A673 (cell line): Measurements from ENCODE around the gene SCD5. TPM values are rescaled to one million over a fixed set of nuclear protein-coding genes. Genes with fewer than 3 reads are reported as not detected.

Source experiments
- BruUV-seq: library from RNA; stranded (reverse); fragments of 400-500 nt; replicated peaks from 2 replicates; lab custom pipeline; 2021; lab: Mats Ljungman, UMichigan
- CTCF ChIA-PET: fragments of 300-600 bp; sonication (Branson Sonifier 250); formaldehyde crosslinking; loops from one replicate; lab custom pipeline; 2022; ENCODE audit warnings: antibody characterized with exemption; lab: Charles Lee
- POLR2A ChIA-PET: fragments of 300-600 bp; sonication (Branson Sonifier 250); formaldehyde crosslinking; loops from one replicate; lab custom pipeline; 2022; ENCODE audit warnings: antibody characterized with exemption; ENCODE audit not compliant: low non-redundant PET; lab: Charles Lee
- DNase-seq: peaks from one replicate; pipeline ENCODE4 v3.0.0-alpha.2; 2015; ENCODE audit warnings: low spot score
- H3K27ac ChIP-seq: fragments of 200-600 bp; sonication (generic); 2 replicates; pipeline ENCODE4 v1.5.1; 2016; ENCODE audit warnings: mixed run types, low read depth, mild to moderate bottlenecking, mixed read lengths, antibody characterized with exemption, low read length; ENCODE audit not compliant: poor library complexity, severe bottlenecking
- H3K27me3 ChIP-seq: fragments of 200-600 bp; sonication (generic); replicated peaks from 2 replicates; pipeline ENCODE4 v1.6.1; 2017; ENCODE audit warnings: mixed run types, low read depth, mild to moderate bottlenecking, mixed read lengths, antibody characterized with exemption, low read length; ENCODE audit not compliant: insufficient read depth, poor library complexity
- H3K36me3 ChIP-seq: fragments of 200-600 bp; sonication (generic); 2 replicates; pipeline ENCODE4 v1.6.1; 2016; ENCODE audit warnings: mixed run types, mild to moderate bottlenecking, mixed read lengths, antibody characterized with exemption, low read length; ENCODE audit not compliant: insufficient read depth, poor library complexity, severe bottlenecking
- H3K4me1 ChIP-seq: fragments of 200-600 bp; sonication (generic); 2 replicates; pipeline ENCODE4 v1.6.1; 2017; ENCODE audit warnings: mixed run types, mild to moderate bottlenecking, mixed read lengths, antibody characterized with exemption, low read length; ENCODE audit not compliant: insufficient read depth, poor library complexity, severe bottlenecking
- H3K4me3 ChIP-seq: fragments of 200-600 bp; sonication (generic); 2 replicates; pipeline ENCODE4 v1.5.1; 2016; ENCODE audit warnings: low read depth, mixed run types, mild to moderate bottlenecking, mixed read lengths, low read length; ENCODE audit not compliant: poor library complexity, severe bottlenecking
- H3K9me3 ChIP-seq: fragments of 200-600 bp; sonication (generic); 2 replicates; pipeline ENCODE4 v1.6.1; 2016; ENCODE audit warnings: mixed run types, low read depth, mild to moderate bottlenecking, mixed read lengths, antibody characterized with exemption, low read length; ENCODE audit not compliant: poor library complexity, severe bottlenecking
- EZH2 ChIP-seq: fragments of 200-600 bp; sonication (generic); IDR thresholded peaks from 2 replicates; pipeline ENCODE4 v1.6.1; 2017; ENCODE audit warnings: borderline replicate concordance, low read depth, mild to moderate bottlenecking, mixed read lengths, antibody characterized with exemption, low read length; ENCODE audit not compliant: poor library complexity, severe bottlenecking
- intact Hi-C: fragments of 100-400 bp; cut with micrococcal nuclease; formaldehyde crosslinking; loops from one replicate; pipeline ENCODE4 v1.10.0; 2022; ENCODE audit not compliant: unreplicated experiment
- total RNA-seq: library from RNA; stranded (reverse); gene quantifications from 2 replicates; pipeline ENCODE4 v1.2.3, GENCODE V29; 2021
- TF ChIP-seq, protein P1 (sequence below): fragments of 300-800, 200-600 bp; sonication (generic); conservative IDR thresholded peaks from 2 replicates; pipeline ENCODE4 v1.5.1; 2017; ENCODE audit warnings: low read depth, mild to moderate bottlenecking, antibody characterized with exemption, low read length, moderate library complexity, mixed read lengths

The SCD5 gene
- total RNA-seq, 1 experiment from 2014 or later, result 15.8 TPM

DNA sequence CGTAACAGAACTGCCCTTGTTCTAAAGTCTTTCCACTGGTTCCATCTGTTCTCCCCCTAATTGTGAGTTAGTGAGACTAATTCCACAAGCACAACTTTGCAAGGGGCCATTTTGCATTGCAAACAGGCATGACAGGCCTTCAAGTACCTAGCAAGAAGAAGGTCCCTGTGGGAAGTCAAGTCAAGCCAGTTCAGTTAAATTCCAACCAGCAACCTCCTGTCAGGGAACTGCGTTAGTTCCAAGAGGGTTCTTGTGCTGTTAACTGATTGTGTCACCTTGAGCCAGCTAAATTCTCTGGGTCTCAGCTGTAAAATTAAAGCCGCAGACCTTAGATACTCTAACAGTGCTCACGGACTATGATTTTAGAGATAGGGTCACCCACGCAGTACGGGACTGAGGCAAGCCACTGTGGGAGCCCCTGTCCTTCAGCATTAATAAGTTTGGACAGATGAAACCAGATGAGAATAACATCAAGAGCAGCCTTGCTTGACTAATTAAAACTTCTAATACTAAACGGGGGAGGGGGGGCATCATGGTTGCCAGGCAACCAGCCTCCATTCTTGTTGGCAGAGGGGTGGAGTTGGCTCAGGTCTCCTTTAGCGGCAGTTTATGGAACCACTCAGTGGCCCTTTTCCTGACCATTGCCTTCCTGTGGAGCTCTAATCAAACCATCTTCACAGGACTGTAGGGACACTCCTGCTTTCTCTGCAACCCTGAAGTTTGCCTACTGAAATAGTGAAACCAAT is 212.7 kb downstream of the SCD5 start:
- CTCF ChIA-PET, result no interaction called here
- intact Hi-C loops, result no loop called here
- Histone ChIP-seq H3K27me3 (no peaks in the 10 kb centered on the region), H3K36me3 (no peaks in the 10 kb centered on the region), H3K4me3 (no peak overlapping the region), H3K9me3 (no peaks in the 10 kb centered on the region), H3K27ac (no peak overlapping the region), H3K4me1 (no peaks in the 10 kb centered on the region)
- BruUV-seq, result no TSS peak
- POLR2A ChIA-PET, result no interaction called here
- no peak for TF ChIP-seq EZH2
- TF ChIP-seq, protein P1, sequence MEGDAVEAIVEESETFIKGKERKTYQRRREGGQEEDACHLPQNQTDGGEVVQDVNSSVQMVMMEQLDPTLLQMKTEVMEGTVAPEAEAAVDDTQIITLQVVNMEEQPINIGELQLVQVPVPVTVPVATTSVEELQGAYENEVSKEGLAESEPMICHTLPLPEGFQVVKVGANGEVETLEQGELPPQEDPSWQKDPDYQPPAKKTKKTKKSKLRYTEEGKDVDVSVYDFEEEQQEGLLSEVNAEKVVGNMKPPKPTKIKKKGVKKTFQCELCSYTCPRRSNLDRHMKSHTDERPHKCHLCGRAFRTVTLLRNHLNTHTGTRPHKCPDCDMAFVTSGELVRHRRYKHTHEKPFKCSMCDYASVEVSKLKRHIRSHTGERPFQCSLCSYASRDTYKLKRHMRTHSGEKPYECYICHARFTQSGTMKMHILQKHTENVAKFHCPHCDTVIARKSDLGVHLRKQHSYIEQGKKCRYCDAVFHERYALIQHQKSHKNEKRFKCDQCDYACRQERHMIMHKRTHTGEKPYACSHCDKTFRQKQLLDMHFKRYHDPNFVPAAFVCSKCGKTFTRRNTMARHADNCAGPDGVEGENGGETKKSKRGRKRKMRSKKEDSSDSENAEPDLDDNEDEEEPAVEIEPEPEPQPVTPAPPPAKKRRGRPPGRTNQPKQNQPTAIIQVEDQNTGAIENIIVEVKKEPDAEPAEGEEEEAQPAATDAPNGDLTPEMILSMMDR, result no peak
- DNase-seq, result no peak

- Histone ChIP-seq H3K4me1 (no peaks in the 10 kb centered on the region), H3K27me3 (no peaks in the 10 kb centered on the region), H3K9me3 (no peaks in the 10 kb centered on the region), H3K27ac (no peak overlapping the region), H3K4me3 (no peak overlapping the region), H3K36me3 (no peaks in the 10 kb centered on the region)
- intact Hi-C loops, result no loop called here
- no peak for TF ChIP-seq EZH2
- TF ChIP-seq, protein P1, result no peak
- CTCF ChIA-PET, result no interaction called here
- POLR2A ChIA-PET, result no interaction called here
- no TSS peak for BruUV-seq
- DNase-seq, result no peak
These were observed 213.7 kb downstream of the SCD5 start for GRCh38 chr4:82584931-82585330.

DNA sequence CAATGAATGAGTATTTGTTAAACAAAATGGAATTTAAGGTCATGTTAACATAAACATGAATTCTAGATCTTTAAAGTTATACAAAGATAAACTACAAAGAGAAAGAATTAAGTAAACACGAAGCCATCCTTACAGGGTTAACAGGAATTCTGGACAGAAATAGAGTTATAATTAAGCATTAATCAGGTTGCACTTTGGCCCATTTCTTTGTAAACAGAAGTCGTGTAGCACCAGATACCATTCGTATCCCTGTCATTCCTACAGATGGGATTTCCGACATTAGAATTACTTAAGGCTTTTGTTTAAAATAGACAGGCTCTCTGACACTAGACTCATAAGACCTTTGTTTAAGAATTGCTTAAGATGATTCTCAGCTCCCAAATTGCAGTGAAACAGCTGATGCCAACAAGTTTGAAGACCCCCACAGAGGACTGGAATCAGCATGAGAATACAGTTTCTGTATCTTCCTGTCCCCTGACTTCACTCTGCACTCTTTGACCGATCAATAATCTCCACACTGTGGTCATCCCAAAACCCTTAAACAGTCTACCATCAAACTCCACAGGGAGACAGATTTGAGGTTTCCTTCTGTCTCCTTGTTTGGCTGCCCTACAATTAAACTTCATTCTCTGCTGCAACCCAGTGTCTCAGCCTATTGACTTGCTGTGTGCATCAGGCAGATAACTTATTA is 214.6 kb downstream of the SCD5 start:
- H3K9me3 ChIP-seq, result no peaks in the 10 kb centered on the region
- H3K4me3 ChIP-seq, result no peak overlapping the region
- H3K27ac ChIP-seq, result no peak overlapping the region
- H3K36me3 ChIP-seq, result no peaks in the 10 kb centered on the region
- intact Hi-C loops, result no loop called here
- H3K27me3 ChIP-seq, result no peaks in the 10 kb centered on the region
- ChIA-PET POLR2A (no interaction called here), CTCF (no interaction called here)
- DNase-seq, result no peak
- H3K4me1 ChIP-seq, result no peaks in the 10 kb centered on the region
- no TSS peak for BruUV-seq
- TF ChIP-seq, protein P1, result no peak
- TF ChIP-seq EZH2, result no peak
